Measurements from ENCODE around the gene LNPEP.

- no peak for TF ChIP-seq EZH2 (IDR thresholded peaks at IDR 0.05; ENCODE audit: borderline replicate concordance, insufficient read depth, low read depth, low read length, poor library complexity, severe bottlenecking)
- TF ChIP-seq, protein P1, sequence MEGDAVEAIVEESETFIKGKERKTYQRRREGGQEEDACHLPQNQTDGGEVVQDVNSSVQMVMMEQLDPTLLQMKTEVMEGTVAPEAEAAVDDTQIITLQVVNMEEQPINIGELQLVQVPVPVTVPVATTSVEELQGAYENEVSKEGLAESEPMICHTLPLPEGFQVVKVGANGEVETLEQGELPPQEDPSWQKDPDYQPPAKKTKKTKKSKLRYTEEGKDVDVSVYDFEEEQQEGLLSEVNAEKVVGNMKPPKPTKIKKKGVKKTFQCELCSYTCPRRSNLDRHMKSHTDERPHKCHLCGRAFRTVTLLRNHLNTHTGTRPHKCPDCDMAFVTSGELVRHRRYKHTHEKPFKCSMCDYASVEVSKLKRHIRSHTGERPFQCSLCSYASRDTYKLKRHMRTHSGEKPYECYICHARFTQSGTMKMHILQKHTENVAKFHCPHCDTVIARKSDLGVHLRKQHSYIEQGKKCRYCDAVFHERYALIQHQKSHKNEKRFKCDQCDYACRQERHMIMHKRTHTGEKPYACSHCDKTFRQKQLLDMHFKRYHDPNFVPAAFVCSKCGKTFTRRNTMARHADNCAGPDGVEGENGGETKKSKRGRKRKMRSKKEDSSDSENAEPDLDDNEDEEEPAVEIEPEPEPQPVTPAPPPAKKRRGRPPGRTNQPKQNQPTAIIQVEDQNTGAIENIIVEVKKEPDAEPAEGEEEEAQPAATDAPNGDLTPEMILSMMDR (IDR thresholded peaks at IDR 0.05), result no peak
Measured at GRCh38 chr5:96902876-96903275, 33.0 kb upstream of the LNPEP start.

Measured in B cell (primary cell).